ENCODE measurements around the gene ZNF236.

DNA sequence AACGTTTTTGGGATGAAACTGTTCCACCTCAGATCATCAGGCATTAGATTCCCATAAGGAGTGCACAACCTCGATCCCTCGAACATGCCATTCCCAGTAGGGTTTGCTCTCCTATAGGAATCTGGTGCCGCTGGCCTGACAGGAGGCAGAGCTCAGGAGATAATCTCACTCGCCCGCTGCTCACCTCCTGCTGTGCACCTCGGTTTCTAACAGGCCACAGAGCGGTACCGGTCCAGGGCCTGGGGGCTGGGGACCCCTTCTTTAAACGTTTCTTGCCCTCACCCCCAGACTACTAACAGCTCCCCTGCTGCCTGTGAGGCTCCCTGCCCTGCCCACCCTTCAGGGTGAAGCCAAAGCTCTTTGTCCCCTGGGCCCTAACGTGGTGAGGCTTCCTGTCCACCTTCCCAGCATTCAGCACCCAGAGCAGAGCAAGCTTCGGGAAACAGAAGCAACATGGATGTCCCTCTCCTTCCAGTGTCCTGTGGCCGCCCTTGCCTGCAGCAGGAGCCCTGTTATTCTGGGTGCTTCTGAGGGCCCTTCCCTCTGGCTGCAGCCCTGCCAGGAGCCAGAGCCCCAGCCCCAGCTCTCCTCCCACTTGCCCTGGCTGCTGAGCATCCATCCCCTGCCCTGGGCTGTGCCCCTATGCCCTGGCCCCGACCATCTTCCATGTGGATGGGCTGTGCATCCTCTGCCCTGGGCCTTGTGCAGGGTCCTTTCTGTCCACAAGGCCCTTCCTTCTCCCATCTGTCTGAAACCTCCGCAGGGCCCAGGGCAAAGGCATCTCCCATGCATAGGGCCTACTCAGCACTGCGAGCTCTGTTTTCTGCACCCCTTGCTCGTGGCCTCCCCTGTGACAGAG is 170.1 kb downstream of the ZNF236 start:
- TF ChIP-seq, protein P1, sequence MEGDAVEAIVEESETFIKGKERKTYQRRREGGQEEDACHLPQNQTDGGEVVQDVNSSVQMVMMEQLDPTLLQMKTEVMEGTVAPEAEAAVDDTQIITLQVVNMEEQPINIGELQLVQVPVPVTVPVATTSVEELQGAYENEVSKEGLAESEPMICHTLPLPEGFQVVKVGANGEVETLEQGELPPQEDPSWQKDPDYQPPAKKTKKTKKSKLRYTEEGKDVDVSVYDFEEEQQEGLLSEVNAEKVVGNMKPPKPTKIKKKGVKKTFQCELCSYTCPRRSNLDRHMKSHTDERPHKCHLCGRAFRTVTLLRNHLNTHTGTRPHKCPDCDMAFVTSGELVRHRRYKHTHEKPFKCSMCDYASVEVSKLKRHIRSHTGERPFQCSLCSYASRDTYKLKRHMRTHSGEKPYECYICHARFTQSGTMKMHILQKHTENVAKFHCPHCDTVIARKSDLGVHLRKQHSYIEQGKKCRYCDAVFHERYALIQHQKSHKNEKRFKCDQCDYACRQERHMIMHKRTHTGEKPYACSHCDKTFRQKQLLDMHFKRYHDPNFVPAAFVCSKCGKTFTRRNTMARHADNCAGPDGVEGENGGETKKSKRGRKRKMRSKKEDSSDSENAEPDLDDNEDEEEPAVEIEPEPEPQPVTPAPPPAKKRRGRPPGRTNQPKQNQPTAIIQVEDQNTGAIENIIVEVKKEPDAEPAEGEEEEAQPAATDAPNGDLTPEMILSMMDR (IDR thresholded peaks at IDR 0.05) = no peak
- TF ChIP-seq POLR2A (IDR thresholded peaks at IDR 0.05) = no peak
